Heart left ventricle (tissue), 16 donors: ENCODE data around the gene PSAPL1. TPM values are rescaled to one million over a fixed set of nuclear protein-coding genes. Genes with fewer than 3 reads are reported as not detected.

Source experiments
- ATAC-seq, 4 donors: fragments of 200-7000 bp; cut with Tn5 transposase; one replicate each; pipeline ENCODE4 v1.9.1; 2020 to 2022; ENCODE audit warnings: moderate library complexity in 4 of 4, mild to moderate bottlenecking in 3 of 4, moderate number of reproducible peaks in 1 of 4
- DNase-seq, 5 donors: peaks; one replicate each; pipeline ENCODE4 v3.0.0-alpha.2; 2020
- H3K27ac ChIP-seq, 12 donors: fragments of 200-600 bp; sonication (generic) in 4 of 12; one replicate each; pipeline versions ENCODE4 v1.5.0 to v1.8.0; 2016 to 2022; ENCODE audit warnings: mild to moderate bottlenecking in 2 of 12
- H3K27me3 ChIP-seq, 9 donors: fragments of 200-600 bp; sonication (generic) in 2 of 9; one replicate each; pipeline versions ENCODE4 v1.5.1 to v1.8.0; 2016 to 2022; ENCODE audit warnings: mild to moderate bottlenecking in 3 of 9
- H3K36me3 ChIP-seq, 9 donors: fragments of 200-600 bp; sonication (generic) in 2 of 9; one replicate each; pipeline versions ENCODE4 v1.5.0 to v1.8.0; 2018 to 2022; ENCODE audit warnings: mild to moderate bottlenecking in 2 of 9
- H3K4me1 ChIP-seq, 12 donors: fragments of 200-600 bp; sonication (generic) in 4 of 12; one replicate each; pipeline versions ENCODE4 v1.5.0 to v1.8.0; 2016 to 2022; ENCODE audit warnings: mild to moderate bottlenecking in 3 of 12
- H3K4me3 ChIP-seq, 12 donors: fragments of 200-600 bp; sonication (generic) in 4 of 12; one replicate each; pipeline versions ENCODE4 v1.5.0 to v1.8.0; 2017 to 2022; ENCODE audit warnings: mild to moderate bottlenecking in 9 of 12, moderate library complexity in 4 of 12
- H3K9me3 ChIP-seq, 12 donors: fragments of 200-600 bp; sonication (generic) in 4 of 12; one replicate each; pipeline versions ENCODE4 v1.5.0 to v1.8.0; 2016 to 2022; ENCODE audit warnings: mild to moderate bottlenecking in 1 of 12
- POLR2A ChIP-seq, 2 donors: fragments of 450-650 bp; IDR thresholded peaks; one replicate each; pipeline ENCODE4 v1.6.1; 2017; ENCODE audit warnings: antibody characterized with exemption in 2 of 2, mild to moderate bottlenecking in 2 of 2, moderate library complexity in 2 of 2
- WGBS, 4 donors: extraction: QIAGEN DNeasy Blood & Tissue Kit in 2 of 4; methylation state at CpG; one replicate each; pipeline versions ENCODE4 v1.1.5 to v1.1.7; 2013 to 2018; 5-methylcytosine and 5-hydroxymethylcytosine counted together
- intact Hi-C, 10 donors: fragments of 100-400 bp; cut with DNase I; formaldehyde crosslinking; loops; one replicate each; pipeline versions ENCODE4 v1.11.1 to v1.14.2; 2022
- polyA plus RNA-seq, 2 donors: library from polyadenylated mRNA; stranded (reverse); fragments of 200-250 nt; gene quantifications; one replicate each; pipeline ENCODE4 v1.2.3, GENCODE V29; 2013
- total RNA-seq, 9 donors: library from RNA; depleted of rRNA in 2 of 9; stranded (reverse); fragments of >200 nt in 2 of 9; fragmentation: NEBNext Ultra II Directional in 3 of 9; extraction: Animal tissue kit (Norgen Biotek cat#: 25700) in 3 of 9; gene quantifications; one replicate each; pipeline versions ENCODE4 v1.1.0 to v1.2.4, GENCODE V29; 2016 to 2023
- TF ChIP-seq, protein P1 (sequence below), 12 donors: fragments of 200-600 bp; sonication (generic) in 4 of 12; IDR thresholded peaks; one replicate each; pipeline versions ENCODE4 v1.5.0 to v1.8.0; 2018 to 2022; ENCODE audit warnings: antibody characterized with exemption in 12 of 12, mild to moderate bottlenecking in 5 of 12
- donor health status: ischemic (EF 13 %, LVEDD 7.1; RV severe dilation, severe dysfunction).
- donor health status: healthy with polysubstance abuse.
- donor health status: DM: no; HTN: yes; CAD: no.
- donor health status: DM: no; HTN: no; CAD: no.
- donor health status: ischemic (EF 25% LVEDD 6.9; RV normal size, moderate dysfunction).
- donor health status: ischemic (EF 25% LVEDD 5.7; RV mildly dilated, moderate dysfunction).
- donor health status: healthy.
- donor health status: DM: yes; HTN: yes; CAD: no.
- donor health status: ischemic (EF 35%, LVEDD 5.7; RV mildly dilated, moderate dysfunction).
- donor health status: nonischemic (EF 11% LVEDD 7.7; RV severe dilation, severe dysfunction).
- donor health status: DM: yes; HTN: yes; CAD: no.
- donor health status: PGD.
- donor health status: ischemic (EF 29% LVEDD 5.4; RV normal size, mild dysfunction).
- donor health status: nonischemic (EF 23%, LVEDD 6.1; RV moderate dilation, normal function).

Gene PSAPL1
- total and polyA plus RNA-seq, 11 donors = 0.11 TPM; not detected in 10

DNA sequence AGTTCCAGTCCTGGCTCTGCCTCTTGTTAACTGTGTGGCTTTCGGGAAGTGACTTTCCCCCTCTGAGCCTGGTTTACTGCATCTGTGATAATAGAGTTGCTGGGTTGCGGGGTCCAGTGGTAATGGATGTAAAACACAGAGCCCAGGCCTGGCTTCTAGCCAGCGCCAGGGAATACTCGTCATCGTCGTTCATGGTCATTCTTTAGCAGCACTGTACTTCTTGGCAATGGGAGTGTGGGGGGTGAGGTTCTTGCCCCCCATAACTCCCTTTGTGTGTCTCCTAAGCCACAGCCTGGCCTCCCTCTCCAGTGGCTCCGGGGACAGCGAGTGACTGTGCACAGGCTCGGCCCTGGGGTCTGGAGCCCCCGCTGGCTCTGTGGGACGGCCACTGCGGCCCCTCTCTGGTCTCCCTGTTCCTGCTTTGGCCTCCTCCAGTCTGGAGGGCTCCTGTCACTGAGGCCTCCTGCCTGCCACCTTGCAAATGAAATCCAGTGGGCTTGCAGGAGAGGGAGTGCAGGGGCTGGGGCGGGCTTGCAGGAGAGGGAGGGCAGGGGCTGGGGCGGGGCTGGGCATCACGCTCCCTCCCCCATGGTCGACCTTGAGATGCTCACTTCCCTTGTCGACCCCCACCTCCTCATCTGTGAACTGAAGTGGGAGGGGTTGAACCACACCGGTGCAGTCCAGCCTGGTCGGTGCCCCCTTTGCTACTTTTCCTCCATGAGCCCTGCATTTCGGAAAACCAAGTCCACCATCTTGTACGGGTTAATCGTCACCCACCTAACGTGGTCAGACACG, 13.2 kb downstream of the PSAPL1 start:
- Histone ChIP-seq H3K4me1 (no peaks in the 10 kb centered on the region), H3K27me3 (no peaks in the 10 kb centered on the region), H3K36me3 (no peaks in the 10 kb centered on the region), H3K4me3 (no peak overlapping the region), H3K9me3 (peaks cover 0 to 7% (median 0%) of the 10 kb centered on the region in 12 donors), H3K27ac (no peak overlapping the region)
- peak in 1 of 5 donors; percentile 7 for DNase-seq
- ATAC-seq = no peak
- TF ChIP-seq, protein P1, sequence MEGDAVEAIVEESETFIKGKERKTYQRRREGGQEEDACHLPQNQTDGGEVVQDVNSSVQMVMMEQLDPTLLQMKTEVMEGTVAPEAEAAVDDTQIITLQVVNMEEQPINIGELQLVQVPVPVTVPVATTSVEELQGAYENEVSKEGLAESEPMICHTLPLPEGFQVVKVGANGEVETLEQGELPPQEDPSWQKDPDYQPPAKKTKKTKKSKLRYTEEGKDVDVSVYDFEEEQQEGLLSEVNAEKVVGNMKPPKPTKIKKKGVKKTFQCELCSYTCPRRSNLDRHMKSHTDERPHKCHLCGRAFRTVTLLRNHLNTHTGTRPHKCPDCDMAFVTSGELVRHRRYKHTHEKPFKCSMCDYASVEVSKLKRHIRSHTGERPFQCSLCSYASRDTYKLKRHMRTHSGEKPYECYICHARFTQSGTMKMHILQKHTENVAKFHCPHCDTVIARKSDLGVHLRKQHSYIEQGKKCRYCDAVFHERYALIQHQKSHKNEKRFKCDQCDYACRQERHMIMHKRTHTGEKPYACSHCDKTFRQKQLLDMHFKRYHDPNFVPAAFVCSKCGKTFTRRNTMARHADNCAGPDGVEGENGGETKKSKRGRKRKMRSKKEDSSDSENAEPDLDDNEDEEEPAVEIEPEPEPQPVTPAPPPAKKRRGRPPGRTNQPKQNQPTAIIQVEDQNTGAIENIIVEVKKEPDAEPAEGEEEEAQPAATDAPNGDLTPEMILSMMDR (IDR thresholded peaks at IDR 0.05) = no peak
- no peak for TF ChIP-seq POLR2A (IDR thresholded peaks at IDR 0.05)
- intact Hi-C loops = no loop called here
- WGBS, 4 donors = 78 to 87% (median 84%) methylated on average over 24 of the region's 24 CpGs

DNA sequence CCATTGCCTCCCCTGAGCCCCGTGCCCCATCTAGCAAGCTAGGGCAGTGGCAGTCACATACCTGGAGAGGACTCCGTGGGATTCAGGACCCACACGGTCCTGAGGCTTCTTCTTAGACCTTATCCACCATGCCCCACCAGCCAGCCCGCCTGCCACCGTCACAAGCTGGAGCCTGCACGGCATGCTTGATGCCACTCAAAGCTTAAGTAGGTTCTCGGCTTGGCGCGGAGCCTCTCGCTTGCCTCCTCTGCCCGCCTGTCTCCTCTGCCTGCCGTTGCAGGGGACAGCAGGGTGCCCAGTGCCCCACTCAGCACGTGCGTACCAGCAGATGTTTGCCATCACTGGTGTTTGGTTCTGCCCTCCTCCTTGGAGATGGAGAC, 14.1 kb downstream of the PSAPL1 start:
- 77 to 90% (median 83%) methylated on average over 11 to 14 of the region's 14 CpGs for WGBS, 4 donors
- intact Hi-C loops = no loop called here
- no peak for ATAC-seq
- DNase-seq = peak in 2 of 5 donors; percentile 10 to 46
- Histone ChIP-seq H3K27me3 (no peaks in the 10 kb centered on the region), H3K9me3 (peaks cover 0 to 7% (median 0%) of the 10 kb centered on the region in 12 donors), H3K36me3 (no peaks in the 10 kb centered on the region), H3K27ac (no peak overlapping the region), H3K4me3 (no peak overlapping the region), H3K4me1 (no peaks in the 10 kb centered on the region)
- TF ChIP-seq, protein P1 (IDR thresholded peaks at IDR 0.05) = no peak
- no peak for TF ChIP-seq POLR2A (IDR thresholded peaks at IDR 0.05)

DNA sequence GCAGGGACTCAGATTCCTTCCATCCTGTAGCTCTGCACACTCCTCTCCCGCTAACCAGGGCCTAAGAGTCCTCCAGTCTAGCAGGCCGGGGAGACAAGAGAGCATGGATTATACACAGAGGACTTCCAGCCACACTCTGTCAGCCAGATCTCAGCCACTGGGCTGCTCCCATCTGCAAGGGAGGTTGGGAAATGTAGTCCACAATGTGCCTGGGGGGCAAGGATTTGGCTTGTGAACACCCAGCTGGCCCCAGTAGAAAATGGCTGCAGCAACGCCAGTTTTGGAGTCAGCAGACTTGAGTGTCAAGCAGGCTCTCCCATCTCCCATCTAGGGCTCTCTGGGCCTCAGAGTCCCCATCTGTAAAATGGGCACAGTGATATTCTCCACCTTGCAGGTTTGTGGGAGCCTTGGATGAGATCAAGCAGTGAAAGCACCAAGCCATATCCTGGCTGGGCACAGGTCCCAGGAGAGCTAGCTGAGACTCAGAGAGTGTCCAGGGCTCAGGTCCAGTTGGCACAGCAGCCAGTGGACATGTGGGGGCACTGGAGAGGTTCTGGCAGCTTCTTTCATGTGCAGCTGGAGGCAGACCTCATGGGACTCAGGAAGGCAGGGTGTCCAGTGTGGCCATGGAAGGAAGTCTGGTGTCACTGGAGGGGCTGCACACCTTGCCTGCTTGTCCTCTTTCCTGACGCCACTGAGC, 14.6 kb downstream of the PSAPL1 start:
- Histone ChIP-seq H3K27ac (no peak overlapping the region), H3K9me3 (peaks cover 0 to 7% (median 0%) of the 10 kb centered on the region in 12 donors), H3K4me1 (no peaks in the 10 kb centered on the region), H3K36me3 (no peaks in the 10 kb centered on the region), H3K27me3 (no peaks in the 10 kb centered on the region), H3K4me3 (no peak overlapping the region)
- WGBS, 4 donors = 43 to 82% (median 66%) methylated on average over 3 to 4 of the region's 4 CpGs
- no peak for TF ChIP-seq POLR2A (IDR thresholded peaks at IDR 0.05)
- TF ChIP-seq, protein P1 (IDR thresholded peaks at IDR 0.05) = no peak
- peak in 2 of 5 donors; percentile 18 to 54 for DNase-seq
- intact Hi-C loops = no loop called here
- ATAC-seq = peak in 1 of 4 donors; percentile 20
